PC-3 (cell line): ENCODE measurements around the gene CDCA4.

Experiments
- EZH2 ChIP-seq: fragments of 300-600 bp; sonication (generic); IDR thresholded peaks from one replicate; pipeline ENCODE4 v1.6.1; 2017; ENCODE audit warnings: antibody characterized with exemption, mild to moderate bottlenecking, low read length; ENCODE audit not compliant: unreplicated experiment
- EZH2phosphoT487 ChIP-seq: fragments of 300-600 bp; sonication (generic); IDR thresholded peaks from 2 replicates; pipeline ENCODE4 v1.6.1; 2018; ENCODE audit warnings: mild to moderate bottlenecking, antibody characterized with exemption, low read length, borderline replicate concordance
- TF ChIP-seq, protein P1 (sequence below): fragments of 300-600 bp; sonication (generic); conservative IDR thresholded peaks from 2 replicates; pipeline ENCODE4 v1.5.1; 2017; ENCODE audit warnings: antibody characterized with exemption, low read depth, mild to moderate bottlenecking, low read length

DNA sequence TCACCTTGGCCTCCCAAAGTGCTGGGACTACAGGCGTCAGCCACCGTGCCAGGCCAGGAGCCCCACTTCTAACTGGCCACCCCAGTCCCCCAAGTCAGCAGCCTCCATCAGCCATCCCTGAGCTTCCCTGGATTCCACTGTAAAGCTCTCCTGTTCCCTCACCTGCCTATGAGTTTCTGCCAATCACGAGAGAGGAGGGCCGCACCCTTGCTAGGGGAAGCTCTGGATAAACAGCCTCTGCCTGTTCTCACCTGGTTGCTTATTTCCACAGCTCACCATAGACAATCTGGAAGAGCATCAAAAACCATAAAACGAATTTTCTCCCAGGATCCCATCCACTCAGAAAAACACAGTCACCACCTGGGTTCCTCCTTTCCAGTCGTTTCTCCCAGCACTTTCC, 5.0 kb downstream of the CDCA4 start:
- TF ChIP-seq, protein P1, sequence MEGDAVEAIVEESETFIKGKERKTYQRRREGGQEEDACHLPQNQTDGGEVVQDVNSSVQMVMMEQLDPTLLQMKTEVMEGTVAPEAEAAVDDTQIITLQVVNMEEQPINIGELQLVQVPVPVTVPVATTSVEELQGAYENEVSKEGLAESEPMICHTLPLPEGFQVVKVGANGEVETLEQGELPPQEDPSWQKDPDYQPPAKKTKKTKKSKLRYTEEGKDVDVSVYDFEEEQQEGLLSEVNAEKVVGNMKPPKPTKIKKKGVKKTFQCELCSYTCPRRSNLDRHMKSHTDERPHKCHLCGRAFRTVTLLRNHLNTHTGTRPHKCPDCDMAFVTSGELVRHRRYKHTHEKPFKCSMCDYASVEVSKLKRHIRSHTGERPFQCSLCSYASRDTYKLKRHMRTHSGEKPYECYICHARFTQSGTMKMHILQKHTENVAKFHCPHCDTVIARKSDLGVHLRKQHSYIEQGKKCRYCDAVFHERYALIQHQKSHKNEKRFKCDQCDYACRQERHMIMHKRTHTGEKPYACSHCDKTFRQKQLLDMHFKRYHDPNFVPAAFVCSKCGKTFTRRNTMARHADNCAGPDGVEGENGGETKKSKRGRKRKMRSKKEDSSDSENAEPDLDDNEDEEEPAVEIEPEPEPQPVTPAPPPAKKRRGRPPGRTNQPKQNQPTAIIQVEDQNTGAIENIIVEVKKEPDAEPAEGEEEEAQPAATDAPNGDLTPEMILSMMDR = no peak
- TF ChIP-seq EZH2 (no peak), EZH2phosphoT487 (no peak)
